Neuron (in vitro differentiated cells): ENCODE measurements around the gene RSPH9.
"Not testable (repeated sequence)": the region's sequence is repeated elsewhere in the genome, so short reads cannot be mapped to it uniquely, and the experiment has no call there.

ENCODE experiments used
- H2AFZ ChIP-seq: one replicate; pipeline ENCODE4 v1.6.1; 2013; ENCODE audit warnings: low read depth, mild to moderate bottlenecking, inconsistent platforms, low read length, moderate library complexity
- H3K27me3 ChIP-seq: one replicate; pipeline ENCODE4 v1.6.1; 2013; ENCODE audit warnings: low read length; ENCODE audit not compliant: insufficient read depth
- H3K36me3 ChIP-seq: one replicate; pipeline ENCODE4 v1.6.1; 2013; ENCODE audit warnings: low read length; ENCODE audit not compliant: insufficient read depth
- H3K4me1 ChIP-seq: one replicate; pipeline ENCODE4 v1.6.1; 2013; ENCODE audit warnings: low read length; ENCODE audit not compliant: insufficient read depth
- H3K4me3 ChIP-seq: 2 replicates; pipeline ENCODE4 v1.5.1; 2013; ENCODE audit warnings: mild to moderate bottlenecking, low read length, moderate library complexity
- H3K9me3 ChIP-seq: one replicate; pipeline ENCODE4 v1.6.1; 2013; ENCODE audit warnings: low read length

Gene RSPH9

GRCh38 chr6:43635387-43636307 lies 9.2 kb upstream of the RSPH9 start, which contains the start of gene MAD2L1BP:
TSS of gene MAD2L1BP (plus strand) at chr6:43635840. CDS start at chr6:43635876, 36 bp downstream.
- Histone ChIP-seq H3K9me3 (no peaks in the 10 kb centered on the region), H3K4me1 (peaks cover 10% of the 10 kb centered on the region), H3K27me3 (no peaks in the 10 kb centered on the region), H2AFZ (peak within 1 kb of the TSS; percentile 78), H3K4me3 (peak within 1 kb of the TSS; percentile 82), H3K36me3 (peaks cover 20% of the 10 kb centered on the region)

GRCh38 chr6:43636308-43636659 lies 8.6 kb upstream of the RSPH9 start:
- Histone ChIP-seq H3K36me3 (peaks cover 26% of the 10 kb centered on the region), H3K27me3 (no peaks in the 10 kb centered on the region), H2AFZ (peak overlapping the region; percentile 78), H3K4me3 (peak overlapping the region; percentile 82), H3K4me1 (peaks cover 10% of the 10 kb centered on the region), H3K9me3 (no peaks in the 10 kb centered on the region)

- Histone ChIP-seq H3K9me3 (no peaks in the 10 kb centered on the region), H3K4me1 (peaks cover 10% of the 10 kb centered on the region), H3K36me3 (peaks cover 31% of the 10 kb centered on the region), H3K27me3 (no peaks in the 10 kb centered on the region), H3K4me3 (no peak overlapping the region), H2AFZ (no peak overlapping the region)
Measured at GRCh38 chr6:43639984-43640800, 4.6 kb upstream of the RSPH9 start.

- H3K9me3 ChIP-seq = no peaks in the 10 kb centered on the region
- H2AFZ ChIP-seq = no peak overlapping the region
- peaks cover 12% of the 10 kb centered on the region for H3K36me3 ChIP-seq
- no peak overlapping the region for H3K4me3 ChIP-seq
- H3K4me1 ChIP-seq = no peaks in the 10 kb centered on the region
- no peaks in the 10 kb centered on the region for H3K27me3 ChIP-seq
Measured at GRCh38 chr6:43645613-43645964, 753 bp downstream of the RSPH9 start.

- Histone ChIP-seq H3K4me3 (no peak overlapping the region), H3K36me3 (no peaks in the 10 kb centered on the region), H2AFZ (no peak overlapping the region), H3K27me3 (no peaks in the 10 kb centered on the region), H3K9me3 (no peaks in the 10 kb centered on the region), H3K4me1 (no peaks in the 10 kb centered on the region)
Measured at GRCh38 chr6:43647613-43648012, 2.8 kb downstream of the RSPH9 start.

- H2AFZ ChIP-seq = no peak overlapping the region
- no peaks in the 10 kb centered on the region for H3K27me3 ChIP-seq
- no peaks in the 10 kb centered on the region for H3K4me1 ChIP-seq
- no peaks in the 10 kb centered on the region for H3K9me3 ChIP-seq
- no peaks in the 10 kb centered on the region for H3K36me3 ChIP-seq
- H3K4me3 ChIP-seq = no peak overlapping the region
Measured at GRCh38 chr6:43648248-43648647, 3.4 kb downstream of the RSPH9 start.

- H3K4me3 ChIP-seq, H3K27me3 ChIP-seq, H2AFZ ChIP-seq, H3K9me3 ChIP-seq, H3K4me1 ChIP-seq, H3K36me3 ChIP-seq: not testable (repeated sequence)
Measured at GRCh38 chr6:43652822-43653221, 8.0 kb downstream of the RSPH9 start.

- H3K9me3 ChIP-seq = peaks cover 7% of the 10 kb centered on the region
- H3K27me3 ChIP-seq = no peaks in the 10 kb centered on the region
- no peak overlapping the region for H3K4me3 ChIP-seq
- no peak overlapping the region for H2AFZ ChIP-seq
- H3K36me3 ChIP-seq = no peaks in the 10 kb centered on the region
- no peaks in the 10 kb centered on the region for H3K4me1 ChIP-seq
Measured at GRCh38 chr6:43657221-43657802, 12.5 kb downstream of the RSPH9 start.

- Histone ChIP-seq H3K36me3 (no peaks in the 10 kb centered on the region), H2AFZ (no peak overlapping the region), H3K27me3 (no peaks in the 10 kb centered on the region), H3K4me3 (no peak overlapping the region), H3K4me1 (no peaks in the 10 kb centered on the region), H3K9me3 (peaks cover 7% of the 10 kb centered on the region)
Measured at GRCh38 chr6:43658161-43658560, 13.3 kb downstream of the RSPH9 start.

GRCh38 chr6:43662948-43663347 lies 18.1 kb downstream of the RSPH9 start:
- H3K36me3 ChIP-seq, H3K9me3 ChIP-seq, H3K27me3 ChIP-seq, H3K4me1 ChIP-seq, H3K4me3 ChIP-seq, H2AFZ ChIP-seq: not testable (repeated sequence)

GRCh38 chr6:43665376-43665775 lies 20.5 kb downstream of the RSPH9 start:
- H3K9me3 ChIP-seq = peaks cover 7% of the 10 kb centered on the region
- H3K4me3 ChIP-seq = no peak overlapping the region
- peaks cover 9% of the 10 kb centered on the region for H3K4me1 ChIP-seq
- H2AFZ ChIP-seq = no peak overlapping the region
- no peaks in the 10 kb centered on the region for H3K36me3 ChIP-seq
- H3K27me3 ChIP-seq = no peaks in the 10 kb centered on the region

- H3K27me3 ChIP-seq = no peaks in the 10 kb centered on the region
Measured at GRCh38 chr6:43666196-43666920, 21.5 kb downstream of the RSPH9 start.

More at GRCh38 chr6:43666196-43666920, 21.5 kb downstream of the RSPH9 start:
- Histone ChIP-seq H3K36me3 (peaks cover 9% of the 10 kb centered on the region), H3K9me3 (peaks cover 3% of the 10 kb centered on the region), H2AFZ (no peak overlapping the region), H3K4me1 (peaks cover 9% of the 10 kb centered on the region), H3K4me3 (no peak overlapping the region)
